Type B pancreatic cell (in vitro differentiated cells): Measurements from ENCODE around the gene CEP43. TPM values are rescaled to one million over a fixed set of nuclear protein-coding genes. Genes with fewer than 3 reads are reported as not detected.
A peak's percentile ranks its signal among the peaks of the same experiment; 100 is the strongest.

ENCODE experiments used
- DNase-seq: peaks from one replicate; pipeline ENCODE4 v3.0.0; 2021; ENCODE audit warnings: mixed read lengths; ENCODE audit not compliant: unreplicated experiment; ENCODE audit errors: extremely low spot score
- H3K27ac Mint-ChIP-seq: 2 replicates; pipeline ENCODE4 v1.8.0; 2021; ENCODE audit warnings: mild to moderate bottlenecking, mixed read lengths
- H3K27me3 Mint-ChIP-seq: 2 replicates; pipeline ENCODE4 v1.8.0; 2021; ENCODE audit warnings: mixed read lengths
- H3K36me3 Mint-ChIP-seq: 2 replicates; pipeline ENCODE4 v1.8.0; 2021; ENCODE audit warnings: mixed read lengths
- H3K4me1 Mint-ChIP-seq: one replicate; pipeline ENCODE4 v1.8.0; 2021; ENCODE audit warnings: mixed read lengths; ENCODE audit not compliant: unreplicated experiment
- H3K4me3 Mint-ChIP-seq: 2 replicates; pipeline ENCODE4 v1.8.0; 2021; ENCODE audit warnings: mild to moderate bottlenecking, mixed read lengths
- H3K9me3 Mint-ChIP-seq: 2 replicates; pipeline ENCODE4 v1.8.0; 2021; ENCODE audit warnings: mixed read lengths
- total RNA-seq: library from RNA; stranded (reverse); gene quantifications from 2 replicates; pipeline ENCODE4 v1.2.1, GENCODE V29; 2021; ENCODE audit warnings: low replicate concordance
- TF ChIP-seq, protein P1 (sequence below): fragments of 200-600 bp; sonication (generic); conservative IDR thresholded peaks from 2 replicates; pipeline ENCODE4 v1.5.0; 2021; ENCODE audit warnings: antibody characterized with exemption, mild to moderate bottlenecking

Gene CEP43
- total RNA-seq, 1 donor from 2014 or later, result 35.3 TPM

DNA sequence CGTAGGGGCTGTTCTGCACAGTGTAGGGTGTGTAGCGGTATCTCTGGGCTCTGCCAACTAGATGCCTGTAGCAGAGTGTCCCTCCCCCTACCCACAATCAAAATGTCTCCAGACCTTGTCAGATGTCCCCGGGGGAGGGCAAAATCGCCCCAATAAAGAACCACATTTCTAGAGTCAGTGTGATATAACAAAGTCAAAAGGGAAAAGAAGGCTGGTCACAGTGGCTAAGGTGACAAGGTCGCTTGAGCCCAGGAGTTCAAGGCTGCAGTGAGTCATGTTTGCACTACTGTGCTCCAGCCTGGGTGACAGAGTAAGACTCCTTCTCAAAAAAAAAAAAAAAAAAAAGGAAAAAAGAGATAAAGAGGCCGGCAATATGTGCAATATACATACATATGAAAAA lies 11.7 kb upstream of the CEP43 start:
- Mint-ChIP-seq H3K27ac (no peak overlapping the region), H3K36me3 (peaks cover 24% of the 10 kb centered on the region), H3K27me3 (no peaks in the 10 kb centered on the region), H3K4me3 (no peak overlapping the region), H3K9me3 (peaks cover 4% of the 10 kb centered on the region), H3K4me1 (peaks cover 14% of the 10 kb centered on the region)
- no peak for DNase-seq
- TF ChIP-seq, protein P1, sequence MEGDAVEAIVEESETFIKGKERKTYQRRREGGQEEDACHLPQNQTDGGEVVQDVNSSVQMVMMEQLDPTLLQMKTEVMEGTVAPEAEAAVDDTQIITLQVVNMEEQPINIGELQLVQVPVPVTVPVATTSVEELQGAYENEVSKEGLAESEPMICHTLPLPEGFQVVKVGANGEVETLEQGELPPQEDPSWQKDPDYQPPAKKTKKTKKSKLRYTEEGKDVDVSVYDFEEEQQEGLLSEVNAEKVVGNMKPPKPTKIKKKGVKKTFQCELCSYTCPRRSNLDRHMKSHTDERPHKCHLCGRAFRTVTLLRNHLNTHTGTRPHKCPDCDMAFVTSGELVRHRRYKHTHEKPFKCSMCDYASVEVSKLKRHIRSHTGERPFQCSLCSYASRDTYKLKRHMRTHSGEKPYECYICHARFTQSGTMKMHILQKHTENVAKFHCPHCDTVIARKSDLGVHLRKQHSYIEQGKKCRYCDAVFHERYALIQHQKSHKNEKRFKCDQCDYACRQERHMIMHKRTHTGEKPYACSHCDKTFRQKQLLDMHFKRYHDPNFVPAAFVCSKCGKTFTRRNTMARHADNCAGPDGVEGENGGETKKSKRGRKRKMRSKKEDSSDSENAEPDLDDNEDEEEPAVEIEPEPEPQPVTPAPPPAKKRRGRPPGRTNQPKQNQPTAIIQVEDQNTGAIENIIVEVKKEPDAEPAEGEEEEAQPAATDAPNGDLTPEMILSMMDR, result no peak

DNA sequence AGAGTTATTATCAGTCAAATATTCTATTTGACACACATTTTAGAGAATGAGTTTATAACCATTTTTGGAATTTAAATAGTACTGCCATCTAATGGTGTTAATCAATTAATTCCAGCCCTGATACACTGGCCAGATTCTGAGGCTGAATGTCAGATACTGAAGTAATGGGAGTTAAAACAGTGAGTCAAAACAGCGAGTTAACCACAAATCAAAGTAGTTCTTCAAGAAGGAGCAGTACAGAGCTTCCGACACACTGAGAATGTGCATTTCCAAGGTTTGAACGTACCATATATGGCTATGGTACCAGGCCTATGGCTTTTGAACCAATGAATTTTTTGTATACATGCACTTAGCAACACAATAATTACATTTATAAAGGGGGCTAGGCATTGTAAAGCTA lies 11.3 kb upstream of the CEP43 start:
- TF ChIP-seq, protein P1, result no peak
- peaks cover 24% of the 10 kb centered on the region for H3K36me3 Mint-ChIP-seq
- DNase-seq, result no peak
- H3K4me3 Mint-ChIP-seq, result no peak overlapping the region
- H3K27me3 Mint-ChIP-seq, result no peaks in the 10 kb centered on the region
- H3K9me3 Mint-ChIP-seq, result peaks cover 4% of the 10 kb centered on the region
- peaks cover 14% of the 10 kb centered on the region for H3K4me1 Mint-ChIP-seq
- H3K27ac Mint-ChIP-seq, result no peak overlapping the region

DNA sequence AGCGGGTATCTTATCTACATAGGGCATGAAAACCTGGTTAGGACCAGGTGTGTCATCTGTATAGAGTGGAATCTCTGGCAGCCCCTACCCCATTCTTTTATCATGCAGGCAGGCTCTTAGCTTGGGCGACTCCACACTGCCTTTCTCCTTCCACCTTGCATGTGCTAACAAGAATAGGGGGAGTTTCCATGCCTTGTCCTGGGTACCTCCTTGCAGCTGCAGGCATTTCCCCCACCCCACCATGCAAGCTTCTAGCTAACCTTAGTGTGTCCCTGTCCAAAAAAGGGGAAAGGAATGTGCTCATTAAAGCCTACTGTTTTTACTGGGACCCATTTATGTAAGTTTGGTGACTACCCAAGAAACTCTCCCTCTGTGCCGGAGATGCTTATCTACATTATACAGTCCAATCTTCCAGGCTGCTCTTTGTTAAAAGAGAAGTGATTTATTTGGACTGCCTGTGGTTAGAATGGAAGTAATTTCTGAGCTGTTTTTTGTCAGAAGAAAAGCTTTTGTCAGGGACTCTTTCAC lies 10.5 kb upstream of the CEP43 start:
- peaks cover 27% of the 10 kb centered on the region for H3K36me3 Mint-ChIP-seq
- no peak for DNase-seq
- no peak overlapping the region for H3K4me3 Mint-ChIP-seq
- H3K27ac Mint-ChIP-seq, result no peak overlapping the region
- peaks cover 14% of the 10 kb centered on the region for H3K4me1 Mint-ChIP-seq
- TF ChIP-seq, protein P1, result no peak
- H3K27me3 Mint-ChIP-seq, result no peaks in the 10 kb centered on the region
- peaks cover 4% of the 10 kb centered on the region for H3K9me3 Mint-ChIP-seq

- no peak overlapping the region for H3K4me3 Mint-ChIP-seq
- H3K36me3 Mint-ChIP-seq, result peaks cover 32% of the 10 kb centered on the region
- TF ChIP-seq, protein P1, result peak; percentile 61
- peaks cover 4% of the 10 kb centered on the region for H3K9me3 Mint-ChIP-seq
- H3K4me1 Mint-ChIP-seq, result peaks cover 14% of the 10 kb centered on the region
- peak overlapping the region; percentile 33 for H3K27ac Mint-ChIP-seq
- H3K27me3 Mint-ChIP-seq, result no peaks in the 10 kb centered on the region
- DNase-seq, result no peak
Observed at GRCh38 chr6:166989427-166990032, 9.7 kb upstream of the CEP43 start.

GRCh38 chr6:166996406-166996805 lies 2.8 kb upstream of the CEP43 start:
- no peak overlapping the region for H3K4me3 Mint-ChIP-seq
- no peak overlapping the region for H3K27ac Mint-ChIP-seq
- H3K4me1 Mint-ChIP-seq, result peaks cover 16% of the 10 kb centered on the region
- no peaks in the 10 kb centered on the region for H3K27me3 Mint-ChIP-seq
- H3K36me3 Mint-ChIP-seq, result peaks cover 37% of the 10 kb centered on the region
- H3K9me3 Mint-ChIP-seq, result peaks cover 5% of the 10 kb centered on the region
- TF ChIP-seq, protein P1, result no peak
- no peak for DNase-seq
